Measurements from ENCODE around the gene AGBL1.

DNA sequence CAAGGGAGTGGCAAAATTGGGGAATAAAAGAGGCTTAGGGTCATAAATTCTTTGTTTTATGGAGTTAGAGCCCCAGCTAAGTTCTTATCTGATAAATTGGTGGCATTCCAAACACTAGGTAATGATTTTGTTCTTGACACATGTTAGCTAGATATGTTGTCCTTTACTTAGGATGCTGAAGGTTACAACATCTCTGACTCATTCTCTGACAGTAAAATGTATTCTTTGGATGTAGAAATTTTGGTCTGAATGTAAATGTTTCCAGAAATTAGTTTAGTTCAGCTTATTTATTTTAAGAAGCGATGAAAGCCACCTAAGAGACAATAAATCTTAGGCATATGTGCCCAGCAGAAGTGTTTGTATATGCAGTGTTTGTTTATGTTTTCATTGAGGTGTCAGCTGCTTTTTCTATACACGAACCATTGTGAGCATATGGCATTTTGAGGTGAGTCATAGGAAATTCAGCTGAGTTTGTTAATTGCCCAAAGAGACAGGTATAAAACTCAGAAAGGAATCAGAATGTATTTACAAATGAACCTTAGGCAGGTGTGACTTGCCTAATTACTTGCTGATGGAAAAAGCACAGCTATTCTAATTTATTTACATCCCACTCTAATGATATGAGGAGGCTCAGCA is 247.7 kb downstream of the AGBL1 start:
- TF ChIP-seq CTCF (IDR thresholded peaks at IDR 0.05), result no peak
- TF ChIP-seq POLR2A (IDR thresholded peaks at IDR 0.05), result no peak
